GM19240 (cell line): ENCODE results near the gene B3GALNT2.
A peak's percentile ranks its signal among the peaks of the same experiment; 100 is the strongest.
"Not testable (repeated sequence)": the region's sequence is repeated elsewhere in the genome, so short reads cannot be mapped to it uniquely, and the experiment has no call there.

Source experiments
- DNase-seq: peaks from one replicate; pipeline ENCODE4 v3.0.0; 2011; ENCODE audit warnings: low spot score; ENCODE audit not compliant: insufficient read length

The B3GALNT2 gene

GRCh38 chr1:235504494-235505222, 406 bp upstream of the B3GALNT2 start:
- DNase-seq = peak; percentile 79

GRCh38 chr1:235503403-235504121, 690 bp downstream of the B3GALNT2 start:
- DNase-seq = no peak

GRCh38 chr1:235502601-235503402, 1.4 kb downstream of the B3GALNT2 start:
- DNase-seq = no peak

- no peak for DNase-seq
Measured at GRCh38 chr1:235500971-235501540, 3.2 kb downstream of the B3GALNT2 start.

GRCh38 chr1:235495551-235495950, 8.7 kb downstream of the B3GALNT2 start:
- DNase-seq = no peak

GRCh38 chr1:235495030-235495429, 9.2 kb downstream of the B3GALNT2 start:
- DNase-seq = no peak

- no peak for DNase-seq
Measured at GRCh38 chr1:235494531-235494930, 9.7 kb downstream of the B3GALNT2 start.

GRCh38 chr1:235491644-235492043, 12.6 kb downstream of the B3GALNT2 start:
- no peak for DNase-seq

GRCh38 chr1:235486321-235486720, 17.9 kb downstream of the B3GALNT2 start:
- DNase-seq = no peak

GRCh38 chr1:235485558-235485957, 18.7 kb downstream of the B3GALNT2 start:
- DNase-seq = no peak

GRCh38 chr1:235483090-235483489, 21.2 kb downstream of the B3GALNT2 start:
- DNase-seq = no peak

- no peak for DNase-seq
Measured at GRCh38 chr1:235473806-235474205, 30.4 kb downstream of the B3GALNT2 start.

GRCh38 chr1:235470741-235471439, 33.4 kb downstream of the B3GALNT2 start:
- DNase-seq = no peak

- DNase-seq = not testable (repeated sequence)
Measured at GRCh38 chr1:235469897-235470296, 34.4 kb downstream of the B3GALNT2 start.

- no peak for DNase-seq
Measured at GRCh38 chr1:235468970-235469369, 35.3 kb downstream of the B3GALNT2 start.

GRCh38 chr1:235468004-235468403, 36.2 kb downstream of the B3GALNT2 start:
- DNase-seq = no peak

GRCh38 chr1:235465066-235465465, 39.2 kb downstream of the B3GALNT2 start:
- no peak for DNase-seq

GRCh38 chr1:235462832-235463231, 41.4 kb downstream of the B3GALNT2 start:
- not testable (repeated sequence) for DNase-seq

- no peak for DNase-seq
Measured at GRCh38 chr1:235461954-235462353, 42.3 kb downstream of the B3GALNT2 start.

- no peak for DNase-seq
Measured at GRCh38 chr1:235460770-235461169, 43.5 kb downstream of the B3GALNT2 start.

GRCh38 chr1:235457856-235458255, 46.4 kb downstream of the B3GALNT2 start:
- DNase-seq = not testable (repeated sequence)
